Globus pallidus (tissue), 1 donor: ENCODE measurements around the gene ARIH2.

Source experiments
- DNase-seq: peaks from one replicate; pipeline ENCODE4 v3.0.0-alpha.2; 2015; ENCODE audit warnings: low spot score

ARIH2 gene

GRCh38 chr3:48929358-48930035, 10.9 kb downstream of the ARIH2 start:
- DNase-seq = no peak

DNA sequence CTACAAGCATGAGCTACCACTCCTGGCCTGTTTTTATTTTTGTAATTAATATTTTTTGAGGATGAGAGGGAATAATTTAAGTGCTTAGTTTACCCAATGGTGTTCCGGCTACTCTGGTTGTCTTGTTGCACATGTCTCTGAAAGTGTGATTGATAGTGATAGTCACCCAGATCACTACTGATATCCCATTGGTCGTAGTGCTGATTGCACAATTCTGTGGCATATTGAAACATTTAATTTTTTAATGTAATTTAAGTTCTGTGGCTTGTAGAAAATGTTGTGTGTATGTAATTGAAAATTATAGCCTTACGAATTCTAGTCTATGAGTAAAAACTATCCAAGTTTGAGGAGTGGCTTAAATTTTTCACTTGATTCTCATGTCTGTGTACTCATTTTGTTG, 11.9 kb downstream of the ARIH2 start:
- DNase-seq = no peak

DNA sequence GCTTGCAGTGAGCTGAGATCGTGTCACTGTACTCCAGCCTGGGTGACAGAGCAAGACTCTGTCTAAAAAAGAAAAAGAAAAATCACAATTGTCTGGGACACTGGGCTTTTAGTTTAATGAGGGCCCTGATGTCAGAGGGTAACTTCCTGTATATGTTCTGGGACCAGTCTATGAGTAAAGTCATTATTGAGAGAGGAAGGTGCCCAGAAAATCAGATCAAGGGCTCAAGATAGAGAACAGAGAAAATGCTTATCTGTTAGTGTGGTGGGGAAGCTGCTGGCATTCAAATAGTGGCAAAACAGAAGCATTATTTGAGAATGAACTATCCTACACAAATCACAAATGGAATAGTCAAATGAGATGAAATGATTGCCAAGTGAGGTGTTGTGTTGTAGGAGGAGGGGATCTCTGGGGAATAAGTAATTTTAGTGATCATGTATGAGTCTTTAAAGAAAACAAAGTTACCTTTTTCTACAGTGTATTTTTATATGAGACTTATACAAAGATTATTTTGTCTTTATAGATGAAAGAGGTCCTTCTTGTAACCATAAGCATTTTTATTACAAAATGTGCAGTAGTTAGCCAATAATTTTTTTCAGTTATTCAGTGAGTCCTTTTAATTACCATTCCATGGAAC, 13.4 kb downstream of the ARIH2 start:
- DNase-seq = no peak

DNA sequence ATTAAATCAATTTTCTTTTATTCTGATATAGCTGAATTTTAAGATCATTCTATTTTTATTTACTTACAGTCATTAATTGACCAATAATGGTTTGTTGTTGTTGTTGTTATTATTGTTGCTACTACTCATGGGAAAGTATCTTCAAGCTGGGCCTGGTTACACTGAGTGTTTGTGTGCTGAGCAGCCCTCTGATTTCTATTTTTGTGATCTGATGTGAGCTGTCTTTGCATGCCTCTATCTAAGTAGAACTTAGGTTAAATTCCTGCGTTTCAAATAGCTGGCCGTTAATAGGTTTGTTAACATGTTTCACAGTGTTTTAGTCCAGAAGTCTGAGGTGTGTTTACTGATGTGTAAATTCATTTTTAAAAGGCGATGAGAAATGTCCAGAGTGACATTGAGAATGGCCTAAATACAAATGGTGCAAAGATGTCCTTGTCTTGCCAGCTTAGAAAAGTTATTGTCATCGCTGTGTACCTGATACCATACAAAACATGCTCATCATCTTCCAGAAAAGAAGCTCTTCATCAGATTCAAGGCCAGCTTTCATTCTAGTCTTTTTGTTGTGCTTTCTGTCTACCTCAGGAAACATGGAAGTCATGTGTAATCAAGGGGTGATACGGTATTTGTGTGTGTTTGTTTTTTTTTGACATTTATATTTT, 15.8 kb downstream of the ARIH2 start:
- DNase-seq = no peak

DNA sequence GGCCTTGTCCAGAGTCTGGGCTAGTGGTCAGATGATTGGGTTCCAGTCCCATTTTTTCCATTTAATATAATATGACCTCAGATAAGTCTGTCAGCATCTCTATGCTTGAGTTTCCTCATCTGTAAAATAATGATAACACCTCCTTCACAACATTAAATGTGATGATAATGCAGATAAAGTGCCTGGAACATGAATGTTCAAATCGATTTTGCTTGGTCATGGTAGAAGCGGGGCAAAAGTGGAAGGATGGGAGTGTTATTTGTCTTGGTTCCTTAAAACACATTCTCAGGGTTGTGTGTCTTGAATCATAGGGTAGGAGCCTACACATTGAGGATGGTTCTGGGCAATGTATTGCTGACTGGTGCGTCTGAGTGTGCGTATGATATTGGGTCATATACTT, 16.9 kb downstream of the ARIH2 start:
- no peak for DNase-seq

GRCh38 chr3:48938156-48938555, 19.5 kb downstream of the ARIH2 start:
- DNase-seq = no peak

GRCh38 chr3:48938689-48939088, 20.0 kb downstream of the ARIH2 start:
- DNase-seq = no peak

GRCh38 chr3:48945432-48945831, 26.8 kb downstream of the ARIH2 start:
- no peak for DNase-seq

DNA sequence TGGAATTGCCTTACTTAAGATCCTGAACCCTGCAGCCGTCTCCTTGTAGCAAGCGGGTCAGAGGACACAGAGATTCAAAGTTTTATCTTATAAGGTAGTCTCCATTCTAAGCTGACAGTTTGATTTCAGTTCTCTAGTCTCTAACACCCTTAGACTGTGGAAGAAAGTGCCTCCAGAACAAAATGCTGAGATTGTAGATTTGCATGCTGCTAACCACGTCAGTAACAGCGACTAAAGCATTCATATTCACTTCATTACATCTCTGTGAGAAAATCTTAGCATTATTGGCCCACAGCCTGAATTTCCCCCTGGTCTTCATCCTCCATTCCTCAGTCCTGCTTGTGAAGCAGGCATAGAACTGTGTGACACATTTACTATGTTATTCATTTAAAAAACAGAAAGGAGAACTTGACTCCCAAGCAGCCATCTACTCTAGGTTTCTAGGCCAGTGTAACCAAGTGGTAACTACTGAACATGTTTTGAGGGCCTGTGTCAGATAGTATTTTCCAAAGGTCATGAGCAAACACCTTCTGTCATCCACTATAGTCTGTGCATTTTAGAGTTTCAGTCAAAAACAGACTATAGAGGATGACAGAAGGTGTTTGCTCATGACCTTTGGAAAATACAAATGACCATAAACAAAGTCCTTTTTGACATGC, 27.4 kb downstream of the ARIH2 start:
- DNase-seq = no peak

DNA sequence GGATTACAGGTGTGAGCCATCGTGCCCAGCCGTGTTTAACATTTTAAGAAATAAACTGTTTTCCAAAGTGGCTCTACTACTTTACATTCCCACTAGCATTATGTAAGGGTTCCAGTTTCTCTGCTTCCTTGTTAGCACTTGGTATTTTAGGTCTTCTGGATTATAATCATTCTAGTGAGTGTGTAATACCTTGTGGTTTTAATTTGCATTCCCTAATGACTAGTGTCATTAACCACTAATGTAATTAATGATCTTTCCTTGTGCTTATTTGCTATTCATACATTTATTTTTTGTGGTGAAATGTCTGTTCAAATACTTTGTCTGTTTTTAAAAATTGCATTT, 30.7 kb downstream of the ARIH2 start:
- peak; percentile 21 for DNase-seq

- DNase-seq = peak; percentile 64
Observed at GRCh38 chr3:48950051-48950450, 31.4 kb downstream of the ARIH2 start.

DNA sequence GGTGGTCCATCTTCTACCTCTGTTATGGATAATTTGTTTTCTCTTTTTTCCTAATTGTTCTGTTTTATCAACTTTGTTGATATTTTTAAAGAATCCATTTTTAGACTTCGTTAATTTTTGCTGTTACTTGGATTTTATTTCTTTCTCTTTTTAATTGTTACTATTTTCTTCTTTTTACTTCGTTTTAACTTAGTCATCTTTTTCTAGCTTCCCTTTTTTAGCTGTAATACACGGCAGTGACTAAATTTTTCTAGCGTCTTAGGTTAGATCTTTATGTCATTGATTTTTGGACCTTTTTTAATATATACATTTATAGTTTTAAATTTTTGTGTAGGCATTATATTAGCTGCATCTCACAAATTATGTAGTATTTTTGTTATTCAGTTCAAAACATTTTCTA, 33.1 kb downstream of the ARIH2 start:
- no peak for DNase-seq

- peak; percentile 36 for DNase-seq
Observed at GRCh38 chr3:48952510-48953118, 34.0 kb downstream of the ARIH2 start.

GRCh38 chr3:48957006-48957705, 38.5 kb downstream of the ARIH2 start:
- no peak for DNase-seq

- no peak for DNase-seq
Observed at GRCh38 chr3:48960841-48961413, 42.3 kb downstream of the ARIH2 start.

DNA sequence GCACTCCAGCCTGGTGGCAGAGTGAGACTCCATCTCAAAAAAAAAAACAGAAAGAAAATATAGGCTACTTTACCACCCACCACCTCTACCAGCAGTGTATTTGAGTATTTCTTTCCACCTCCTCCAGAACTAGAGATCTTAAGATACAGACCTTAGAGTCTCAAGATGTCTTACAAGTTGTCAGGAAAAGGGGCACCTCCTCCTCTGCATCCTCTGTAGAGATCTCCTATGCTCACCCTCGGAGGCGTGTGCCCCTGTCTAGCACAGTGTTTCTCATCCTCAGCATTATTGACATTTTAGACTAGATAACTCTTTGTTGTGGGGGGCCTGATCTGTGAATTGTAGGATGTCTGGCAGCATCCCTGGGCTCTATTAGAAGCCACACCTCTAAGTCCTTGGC, 43.7 kb downstream of the ARIH2 start:
- DNase-seq = no peak

DNA sequence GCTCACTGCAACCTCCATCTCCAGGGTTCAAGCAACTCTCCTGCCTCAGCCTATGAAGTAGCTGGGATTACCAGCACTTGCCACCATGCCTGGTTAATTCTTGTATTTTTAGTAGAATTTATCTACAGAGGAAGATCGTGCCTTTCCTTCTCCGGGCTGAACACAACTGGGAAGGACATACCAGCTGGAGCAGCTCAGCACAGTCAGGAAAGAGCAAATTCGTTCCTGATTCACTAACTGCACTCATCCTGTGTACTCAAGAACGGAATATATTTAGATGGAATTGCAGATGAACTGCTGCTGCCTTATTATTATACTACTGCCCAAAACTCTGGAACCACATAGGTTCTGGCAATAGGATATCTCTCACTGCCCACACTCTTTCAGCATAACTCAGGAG, 44.3 kb downstream of the ARIH2 start:
- no peak for DNase-seq

GRCh38 chr3:48963591-48963990, 44.9 kb downstream of the ARIH2 start:
- no peak for DNase-seq

- no peak for DNase-seq
Observed at GRCh38 chr3:48966367-48966766, 47.7 kb downstream of the ARIH2 start.

DNA sequence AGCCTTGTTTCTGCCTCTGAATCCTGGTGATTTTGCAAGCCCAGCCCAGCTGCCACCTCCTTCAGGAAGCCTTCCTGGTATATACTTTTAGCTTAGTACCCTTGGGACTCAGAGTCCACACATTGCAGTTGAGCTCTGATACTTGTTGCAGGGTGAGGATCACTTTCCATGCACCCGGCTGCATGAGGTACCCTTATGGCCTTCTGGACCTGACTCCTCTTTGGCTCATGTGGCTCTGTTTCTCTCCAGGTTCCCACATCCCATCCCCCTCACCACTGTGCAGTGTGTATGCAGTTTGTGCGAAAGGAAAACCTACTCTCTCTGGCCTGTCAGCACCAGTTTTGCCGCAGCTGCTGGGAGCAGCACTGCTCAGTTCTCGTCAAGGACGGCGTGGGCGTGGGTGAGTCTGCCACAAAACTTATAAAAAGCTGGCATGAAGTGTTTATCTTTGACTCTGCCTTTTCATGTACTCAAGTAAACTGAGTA, 48.3 kb downstream of the ARIH2 start:
- DNase-seq = no peak

DNA sequence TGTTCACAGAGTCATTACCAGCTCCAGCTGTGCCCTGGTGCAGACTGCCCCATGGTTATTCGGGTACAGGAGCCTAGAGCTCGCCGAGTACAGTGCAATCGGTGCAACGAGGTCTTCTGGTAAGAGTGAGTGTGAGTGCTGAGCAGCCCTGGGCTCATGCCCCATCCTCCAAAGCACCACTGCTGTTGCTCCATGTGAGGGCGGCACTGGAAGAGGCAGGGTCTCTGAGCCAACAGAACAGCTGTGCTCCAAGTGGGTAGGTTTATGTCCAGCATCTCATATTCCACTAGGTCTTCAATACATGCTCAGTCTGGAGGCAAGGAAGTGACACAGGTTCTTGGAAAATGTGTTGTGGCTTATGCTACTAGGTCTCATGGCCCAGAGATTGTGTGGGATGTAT, 51.9 kb downstream of the ARIH2 start:
- no peak for DNase-seq
